T-helper 1 cell (primary cell): ENCODE data around the gene MLKL.
"Not testable (repeated sequence)": the region's sequence is repeated elsewhere in the genome, so short reads cannot be mapped to it uniquely, and the experiment has no call there.

Source experiments
- DNase-seq, 5 donors: peaks; one replicate each; pipeline ENCODE4 v3.0.0-alpha.2; 2012 to 2020

Gene MLKL

DNA sequence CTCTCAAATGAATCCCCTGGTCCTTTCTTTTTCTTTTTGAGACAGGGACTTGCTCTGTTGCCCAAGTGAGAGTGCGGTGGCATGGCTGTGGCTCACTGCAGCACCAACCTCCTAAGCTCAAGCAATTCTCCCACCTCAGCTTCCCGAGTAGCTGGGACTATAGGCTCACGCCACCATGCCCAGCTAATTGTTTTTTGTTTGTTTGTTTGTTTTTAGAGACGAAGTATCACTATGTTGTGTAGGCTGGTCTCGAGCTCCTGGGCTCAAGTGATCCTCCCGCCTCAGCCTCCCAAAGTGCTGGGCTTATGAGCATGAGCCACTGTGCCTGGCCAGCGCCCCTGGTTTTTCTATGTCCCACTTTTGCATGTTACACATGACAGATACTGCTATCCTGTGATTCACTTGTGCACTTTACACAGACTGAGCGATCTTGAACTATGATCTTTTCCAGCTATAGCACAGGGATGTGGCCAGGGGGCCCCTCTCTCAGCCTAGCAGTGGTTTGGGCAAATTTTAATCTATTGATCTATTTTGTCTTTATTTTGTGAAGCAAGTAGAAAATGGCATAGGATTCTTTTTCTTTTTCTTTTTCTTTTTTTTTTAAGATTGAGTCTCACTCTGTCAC, 31.3 kb upstream of the MLKL start:
- DNase-seq: no peak

DNA sequence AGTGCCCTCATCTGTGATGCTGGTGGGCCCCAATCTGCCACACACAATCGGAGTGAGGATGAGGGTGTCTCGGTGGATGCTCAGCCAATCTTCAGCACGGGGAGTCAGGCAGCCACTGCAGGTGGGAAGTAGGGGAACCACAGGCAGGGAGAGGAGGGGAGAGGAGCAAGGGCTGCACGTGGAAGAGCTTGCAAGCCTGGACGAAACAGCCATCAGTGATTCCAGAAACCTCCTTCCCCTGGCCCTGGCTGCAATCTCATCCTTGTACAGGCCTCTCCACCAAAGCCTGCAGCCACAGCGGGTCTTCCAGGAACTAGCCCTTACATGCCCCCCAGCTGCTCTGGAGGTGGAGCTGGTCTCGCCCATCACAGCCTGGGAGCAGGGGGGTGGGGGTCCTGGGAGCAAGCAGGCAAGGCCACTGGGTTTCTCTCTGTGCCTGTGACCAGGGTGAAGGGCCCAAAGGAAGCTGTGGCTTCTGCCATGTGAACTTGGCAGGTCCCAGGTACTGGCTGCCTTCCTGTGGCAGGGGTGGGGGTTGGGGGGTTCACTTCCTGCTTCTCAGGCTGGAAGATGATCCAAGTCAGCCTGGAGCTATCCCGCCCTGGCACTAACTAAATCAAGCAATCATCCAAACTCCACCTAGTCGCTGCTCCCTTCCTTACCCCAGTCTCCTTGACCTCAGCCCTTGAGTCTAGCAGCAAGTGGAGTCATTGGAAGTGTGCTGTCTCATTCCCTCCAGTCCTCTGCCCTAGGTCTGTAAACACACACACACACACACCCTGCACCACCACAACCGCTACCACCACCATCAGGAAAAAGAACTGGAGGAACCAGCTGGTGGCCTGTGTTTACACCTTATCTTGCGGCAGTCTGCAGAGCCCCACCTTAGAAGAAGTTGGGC, 29.4 kb upstream of the MLKL start:
- DNase-seq: no peak

- no peak for DNase-seq
Observed at GRCh38 chr16:74727903-74728302, 27.2 kb upstream of the MLKL start.

DNA sequence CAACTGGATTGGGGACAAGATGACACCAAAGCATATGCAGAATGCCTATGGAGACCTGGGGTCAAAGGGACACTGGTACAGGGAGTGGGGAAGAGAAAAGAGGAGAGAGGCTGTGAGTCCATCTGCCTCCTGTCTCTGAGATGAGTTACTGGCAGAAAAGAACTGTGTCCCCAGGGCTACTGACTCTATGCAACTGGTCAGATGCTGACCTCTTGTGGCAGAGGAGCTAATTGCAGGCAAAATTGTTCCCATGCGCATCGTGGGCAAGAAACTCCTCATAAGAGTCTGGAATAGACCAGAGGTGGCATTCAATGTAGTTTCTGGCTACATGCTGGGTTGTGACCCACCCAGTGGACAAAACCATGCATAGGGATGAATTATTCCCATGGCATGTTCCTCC, 26.1 kb upstream of the MLKL start:
- DNase-seq: peak in 1 of 5 donors; percentile 27

GRCh38 chr16:74725651-74726455, 25.2 kb upstream of the MLKL start:
- no peak for DNase-seq

DNA sequence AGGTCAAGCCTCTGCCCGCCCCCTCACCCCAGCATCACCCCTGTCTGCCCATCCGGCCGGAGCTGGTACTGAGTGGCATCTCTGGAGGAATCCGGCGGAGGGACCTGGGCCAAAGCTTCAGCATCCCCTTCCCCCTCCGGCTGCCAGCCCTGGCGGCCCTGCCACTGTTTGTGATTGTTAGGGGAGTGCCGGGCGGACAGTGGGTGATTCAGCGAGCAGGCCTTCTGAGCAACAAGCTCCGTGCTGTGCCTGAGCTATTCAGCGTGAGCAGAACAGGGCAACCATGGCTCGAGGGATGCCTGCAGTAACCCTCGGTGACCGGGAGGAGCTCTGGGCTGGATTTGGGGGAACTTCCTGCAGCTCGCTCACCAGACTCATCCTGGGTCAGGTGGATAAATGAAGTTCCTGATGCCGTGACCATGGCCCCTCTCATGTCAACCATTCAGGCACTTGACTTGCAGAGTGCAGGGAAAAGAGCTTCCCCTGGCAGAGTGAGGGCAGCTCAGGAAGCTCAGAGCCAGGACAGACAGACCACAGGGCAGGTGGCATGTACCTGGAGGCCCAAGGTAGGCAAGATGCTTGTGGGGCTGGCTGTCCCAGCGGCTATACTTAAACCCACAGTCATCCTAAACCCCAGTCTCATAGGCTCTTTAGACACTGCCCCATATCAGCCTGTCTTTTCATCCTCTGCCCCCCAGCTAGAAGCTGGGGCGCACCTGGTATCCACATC, 24.3 kb upstream of the MLKL start:
- no peak for DNase-seq

- no peak for DNase-seq
Observed at GRCh38 chr16:74723256-74723655, 22.6 kb upstream of the MLKL start.

DNA sequence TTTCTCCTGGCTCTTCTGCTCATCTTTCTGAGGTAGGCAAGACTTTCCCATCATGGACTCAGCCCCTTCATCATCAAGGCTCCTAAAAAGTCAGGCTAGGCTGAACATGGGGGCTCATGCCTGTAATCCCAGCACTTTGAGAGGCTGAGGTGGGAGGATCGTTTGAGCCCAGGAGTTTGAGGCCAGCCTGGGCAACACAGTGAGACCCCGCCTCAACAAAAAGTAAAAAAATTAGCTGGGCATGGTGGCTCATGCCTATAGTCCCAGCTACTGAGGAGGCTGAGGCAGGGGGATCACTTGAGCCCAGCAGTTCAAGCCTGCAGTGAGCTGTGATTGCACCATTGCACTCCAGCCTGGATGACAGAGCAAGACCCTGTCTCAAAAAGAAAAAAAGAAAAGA, 21.5 kb upstream of the MLKL start:
- not testable (repeated sequence) for DNase-seq

DNA sequence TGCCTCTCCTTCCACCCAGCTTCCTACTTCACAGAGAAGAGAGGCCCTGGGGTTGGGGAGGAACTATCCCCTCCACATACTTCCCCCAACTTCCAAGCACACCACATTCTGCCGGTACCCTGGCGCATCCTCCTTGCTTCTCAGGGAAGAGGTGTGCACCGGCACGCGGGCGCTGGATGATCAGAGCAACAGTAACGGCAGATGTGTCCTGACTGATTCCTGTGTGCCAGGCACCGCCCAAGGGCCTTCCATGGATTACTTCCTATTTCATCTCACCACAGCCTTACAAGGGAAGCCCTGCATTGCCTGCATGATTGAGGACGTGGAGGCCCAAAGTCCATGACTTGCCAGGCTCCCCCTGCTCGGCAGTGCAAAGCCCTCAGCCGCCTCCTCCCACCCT, 21.1 kb upstream of the MLKL start:
- DNase-seq: no peak

DNA sequence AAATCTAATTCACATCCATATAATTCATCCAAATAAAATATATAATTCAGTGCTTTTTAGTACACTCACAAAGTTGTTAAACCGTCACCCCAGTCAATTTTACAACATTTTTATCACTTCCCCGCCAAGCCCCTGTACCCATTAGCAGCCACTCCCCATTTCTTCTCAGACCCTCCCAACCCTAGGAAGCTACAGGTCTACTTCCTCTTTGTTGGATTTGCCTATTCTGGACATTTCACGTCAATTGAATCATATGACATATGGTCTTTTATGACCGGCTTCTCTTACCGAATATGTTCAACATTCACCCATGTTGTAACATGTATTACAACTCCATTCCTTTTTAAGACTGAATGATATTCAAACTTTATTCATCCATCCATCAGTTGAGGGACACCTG, 19.9 kb upstream of the MLKL start:
- DNase-seq: no peak

DNA sequence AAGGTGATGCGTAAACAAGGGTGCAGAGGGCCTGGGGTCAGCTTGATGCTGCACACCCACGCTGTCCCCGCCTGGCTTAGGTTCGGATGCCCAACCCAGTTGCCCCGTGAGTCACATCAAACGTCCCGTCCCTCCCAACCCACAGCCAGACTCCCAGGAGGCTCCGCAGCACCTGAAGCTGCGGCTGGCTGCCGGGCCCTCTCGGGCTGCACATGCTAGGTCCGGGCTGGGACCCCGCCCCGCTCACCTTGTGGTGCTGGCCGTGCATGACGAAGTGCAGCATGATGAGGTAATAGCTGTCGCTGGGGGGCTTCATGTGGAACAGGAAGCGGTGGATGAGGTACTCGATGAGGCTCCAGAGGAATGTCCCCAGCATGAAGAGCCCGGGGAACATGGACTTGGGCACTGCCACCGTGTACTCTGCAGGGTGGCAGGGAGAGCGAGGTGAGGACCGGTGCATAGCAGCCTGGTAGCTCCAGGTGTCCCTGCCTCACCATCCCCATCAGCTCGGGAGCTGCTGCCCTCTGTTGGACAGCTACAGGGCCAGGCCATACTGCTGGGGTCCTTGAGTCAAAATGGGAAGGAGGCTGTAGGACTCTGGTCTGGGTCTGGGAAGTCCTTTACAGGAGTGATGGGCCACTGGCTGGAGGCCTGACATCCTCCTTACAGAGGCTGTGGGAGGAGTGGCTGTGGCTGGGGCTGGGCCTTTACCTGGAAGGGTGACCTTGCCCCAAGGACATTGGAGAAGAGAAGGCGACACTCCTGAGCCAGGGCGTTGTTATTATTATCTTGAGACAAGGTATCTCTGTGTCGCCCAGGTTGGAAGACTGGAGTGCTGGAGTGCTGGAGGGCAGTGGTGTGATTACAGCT, 18.3 kb upstream of the MLKL start:
- no peak for DNase-seq

DNA sequence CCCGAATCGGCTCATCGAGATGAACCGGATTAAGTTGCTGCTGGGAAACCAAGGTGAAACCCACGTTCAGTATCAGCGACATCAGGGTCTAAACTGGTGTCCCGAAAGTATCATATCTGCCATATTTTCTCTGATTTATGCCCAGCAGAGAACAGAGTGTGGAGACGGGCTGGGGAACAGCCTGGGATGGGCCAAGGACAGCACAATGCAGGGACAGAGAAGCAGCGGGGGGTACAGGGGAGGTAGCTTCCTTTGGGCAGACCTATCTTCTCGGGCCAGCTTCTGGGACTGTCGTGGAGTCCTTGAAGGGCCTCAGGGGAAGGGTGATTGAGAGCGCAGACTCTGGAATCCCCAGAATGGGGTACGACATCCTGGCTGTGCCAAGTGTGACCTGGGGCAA, 17.5 kb upstream of the MLKL start:
- DNase-seq: no peak

GRCh38 chr16:74717367-74717766, 16.7 kb upstream of the MLKL start:
- DNase-seq: no peak

- no peak for DNase-seq
Observed at GRCh38 chr16:74716355-74716754, 15.7 kb upstream of the MLKL start.

DNA sequence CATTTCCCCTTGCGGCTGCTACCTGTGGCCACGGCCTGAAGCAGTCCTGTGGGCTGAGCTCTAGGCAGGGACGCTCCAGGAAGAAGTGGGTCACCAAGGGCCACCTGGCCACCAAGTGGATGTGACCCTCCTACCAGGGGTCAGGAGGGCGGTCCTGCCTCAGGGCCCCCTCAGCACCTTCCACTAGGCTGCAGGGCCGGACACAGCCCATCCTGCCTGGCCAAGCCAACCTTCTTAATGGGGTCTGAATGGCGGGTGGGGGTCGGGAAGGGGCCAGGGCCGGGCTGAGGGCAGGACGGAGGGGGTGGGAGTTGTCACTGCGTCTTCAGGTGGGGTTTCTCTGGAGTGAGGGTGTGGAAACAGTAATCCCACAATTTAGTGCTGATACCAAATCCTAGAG, 13.2 kb upstream of the MLKL start:
- no peak for DNase-seq

DNA sequence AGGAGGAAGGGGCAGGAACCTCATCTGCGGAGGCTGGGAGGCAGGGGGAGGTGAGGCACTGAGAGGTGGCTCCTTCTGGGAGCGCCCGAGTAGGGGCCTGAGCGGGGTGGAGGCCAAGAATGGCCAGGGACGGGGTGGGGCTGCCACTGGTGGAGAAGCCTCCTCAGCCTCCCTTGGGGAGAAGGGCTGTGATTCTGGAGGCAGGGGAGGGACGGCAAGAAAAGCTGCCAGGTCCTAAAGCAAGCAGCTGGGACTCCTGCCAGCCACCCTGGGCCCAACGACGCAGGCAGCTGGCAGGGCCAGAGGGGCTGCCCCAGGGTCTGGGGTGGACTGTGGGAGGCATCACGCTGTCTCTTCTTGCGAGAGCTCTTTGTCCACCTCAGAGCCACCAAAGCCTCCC, 12.7 kb upstream of the MLKL start:
- no peak for DNase-seq

GRCh38 chr16:74711938-74712337, 11.3 kb upstream of the MLKL start:
- no peak for DNase-seq

DNA sequence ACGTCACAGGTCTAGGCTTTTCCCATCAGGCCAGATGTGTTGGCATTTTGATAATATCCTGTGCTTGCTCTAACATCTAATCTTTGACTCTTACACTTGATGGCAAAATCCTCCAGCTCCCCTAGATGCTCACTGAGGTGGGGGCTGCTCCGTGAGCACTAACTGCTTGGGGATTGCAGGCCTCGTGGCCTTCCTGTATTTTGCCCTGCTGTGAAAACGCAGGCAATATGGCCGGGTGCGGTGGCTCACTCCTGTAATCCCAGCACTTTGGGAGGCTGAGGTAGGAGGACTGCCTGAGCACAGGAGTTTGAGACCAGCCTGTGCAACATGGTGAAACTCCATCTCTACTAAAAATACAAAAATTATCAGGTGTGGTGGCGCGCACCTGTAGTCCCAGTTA, 9.7 kb upstream of the MLKL start:
- DNase-seq: no peak

GRCh38 chr16:74709441-74709877, 8.8 kb upstream of the MLKL start:
- peak; percentile 59 to 77 (median 70) for DNase-seq

- DNase-seq: peak in 1 of 5 donors; percentile 37
Observed at GRCh38 chr16:74700116-74700437, 585 bp downstream of the MLKL start.

GRCh38 chr16:74699666-74700065, 996 bp downstream of the MLKL start:
- DNase-seq: no peak

GRCh38 chr16:74698222-74698621, 2.4 kb downstream of the MLKL start:
- DNase-seq: peak in 1 of 5 donors; percentile 40
